ENCODE data around the gene HOXB3.

The HOXB3 gene

DNA sequence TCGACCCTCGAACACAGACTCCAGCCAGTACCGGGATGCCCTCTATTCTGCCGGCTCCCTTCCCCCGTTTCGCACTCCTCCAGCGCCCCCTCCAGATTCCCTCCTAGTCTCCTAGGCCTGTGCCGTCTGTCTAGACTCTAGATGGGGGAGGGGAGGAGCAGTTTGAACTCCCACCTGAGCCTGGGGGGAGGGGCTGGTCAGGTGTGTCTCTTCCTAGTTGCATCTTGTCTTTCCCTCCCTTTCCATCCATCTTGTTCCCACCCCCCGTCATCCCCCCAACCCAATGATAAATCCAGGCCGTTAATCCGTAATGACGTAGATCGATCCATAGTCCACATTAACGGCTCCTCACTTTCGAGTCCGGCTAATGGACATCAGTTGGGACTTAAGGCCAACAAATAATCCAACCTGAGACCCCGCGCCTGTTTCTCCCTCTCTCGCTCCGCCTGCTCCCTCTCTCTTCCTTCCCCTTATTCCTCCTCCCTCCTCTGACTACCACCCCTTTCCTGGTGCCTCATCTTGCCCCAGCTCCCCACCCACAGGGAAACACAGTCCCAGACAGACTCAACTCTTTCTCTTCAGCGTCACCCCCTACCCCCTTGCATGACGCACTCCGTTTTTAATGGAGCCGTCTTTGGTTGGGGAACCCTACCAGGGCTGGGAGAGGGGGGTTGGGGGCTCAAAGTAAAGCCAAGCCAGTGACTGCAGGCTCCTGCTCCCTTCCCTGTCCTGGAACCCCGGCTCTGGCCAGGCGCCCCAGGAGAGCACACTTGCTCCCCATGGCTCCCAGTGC is 6.9 kb upstream of the HOXB3 start:
- no peak for DNase-seq

DNA sequence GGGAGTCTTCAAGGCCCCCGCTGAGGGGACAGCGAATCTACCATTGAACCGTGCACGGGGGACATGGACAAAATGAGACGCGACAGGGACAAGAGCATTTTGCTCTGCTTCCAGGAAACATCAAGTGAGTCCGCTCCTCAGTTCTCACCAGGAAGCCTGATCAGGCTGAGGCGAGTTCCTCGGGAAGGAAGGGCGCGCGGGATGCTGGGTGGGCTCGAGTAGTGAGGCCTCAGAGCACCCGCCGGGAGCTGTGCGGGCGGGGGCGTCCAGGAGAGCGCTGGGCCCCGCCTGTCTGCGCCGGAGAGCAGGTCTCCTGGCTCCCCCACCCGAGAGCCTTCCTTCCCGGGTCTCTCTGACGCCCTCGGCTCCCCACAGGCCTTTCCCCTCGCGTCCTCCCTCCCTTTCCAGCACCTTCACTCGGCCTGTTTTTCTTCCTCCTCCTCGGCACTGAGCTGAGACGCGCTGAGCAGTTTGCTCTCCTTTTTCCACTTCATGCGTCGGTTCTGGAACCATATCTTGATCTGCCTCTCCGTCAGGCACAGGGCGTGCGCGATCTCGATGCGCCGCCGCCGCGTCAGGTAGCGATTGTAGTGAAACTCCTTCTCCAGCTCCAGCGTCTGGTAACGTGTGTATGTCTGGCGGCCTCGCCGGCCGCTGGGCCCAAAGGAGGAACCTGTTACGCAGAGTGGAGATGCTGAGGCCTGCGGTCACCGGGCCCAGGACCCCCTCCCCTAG is 6.1 kb upstream of the HOXB3 start:
- peak; percentile 75 for DNase-seq

DNA sequence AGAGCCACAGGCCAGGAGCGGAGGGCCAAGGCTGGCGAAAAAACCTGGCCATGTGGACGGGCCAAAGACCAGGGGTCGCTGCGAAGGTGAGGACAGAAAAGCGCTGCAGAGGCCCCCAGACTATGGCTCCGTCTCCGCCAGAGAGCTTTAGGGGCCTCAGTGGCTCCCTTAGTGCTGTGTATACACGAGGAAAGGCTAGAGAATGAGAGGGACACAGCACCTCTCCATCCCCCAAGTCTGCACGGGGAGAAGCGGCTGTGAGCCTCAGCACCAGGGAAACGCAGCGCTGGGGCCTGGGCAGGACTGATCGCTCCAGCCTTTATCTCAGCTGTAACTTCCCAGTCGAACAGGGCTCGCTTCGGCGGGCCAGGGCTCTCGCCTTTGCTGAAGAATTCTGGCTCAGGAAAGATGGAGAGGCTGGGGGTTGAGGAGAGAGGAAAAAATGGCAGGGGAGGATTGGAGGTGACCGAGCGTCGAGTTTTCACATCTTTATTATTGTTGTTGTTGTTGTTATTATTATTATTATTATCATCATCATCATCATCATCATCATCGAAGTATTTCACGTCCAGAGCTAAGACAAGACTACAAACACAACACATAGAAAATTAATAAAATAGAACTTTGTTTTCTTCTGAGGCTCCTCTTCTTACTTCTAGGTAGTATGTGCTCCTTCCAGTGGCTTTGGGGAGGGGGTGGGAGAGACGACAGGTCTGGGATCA is 5.4 kb upstream of the HOXB3 start:
- no peak for DNase-seq

DNA sequence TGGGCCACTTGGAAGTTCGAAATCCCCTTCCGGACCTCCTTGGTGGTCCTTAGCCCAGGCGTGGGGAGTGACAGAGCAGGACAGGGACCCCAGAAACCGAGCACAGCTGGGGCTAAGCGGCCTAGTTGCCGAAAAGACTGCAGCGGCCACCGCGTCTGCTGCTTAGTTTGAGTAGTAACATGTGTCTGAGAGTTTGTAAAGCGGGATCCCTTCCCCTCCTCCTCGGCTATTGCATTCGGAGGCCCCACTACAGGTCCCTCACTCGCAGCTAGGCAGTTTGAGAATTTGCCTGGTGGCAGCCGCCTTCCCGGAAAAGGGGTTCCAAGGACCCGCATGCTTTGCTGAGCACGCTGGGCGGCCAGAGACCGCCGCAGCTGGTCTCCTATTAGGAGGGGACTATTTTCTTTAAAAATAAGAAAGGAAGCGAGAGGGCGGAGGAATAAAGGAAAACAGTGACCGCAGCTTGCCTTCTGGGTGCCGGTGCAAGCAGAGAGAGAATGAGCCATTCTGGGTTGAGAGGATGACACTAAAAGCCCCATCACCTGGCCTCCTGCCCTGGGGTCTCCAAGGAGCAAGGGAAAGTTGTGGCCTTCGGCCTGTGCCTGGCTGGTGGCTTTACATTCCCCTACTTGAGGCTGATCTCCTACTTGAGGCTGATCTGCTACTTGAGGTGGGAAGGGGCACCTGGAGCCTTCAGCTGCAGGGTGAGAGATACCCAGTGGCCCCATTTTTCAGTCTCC is 4.7 kb upstream of the HOXB3 start:
- no peak for DNase-seq

DNA sequence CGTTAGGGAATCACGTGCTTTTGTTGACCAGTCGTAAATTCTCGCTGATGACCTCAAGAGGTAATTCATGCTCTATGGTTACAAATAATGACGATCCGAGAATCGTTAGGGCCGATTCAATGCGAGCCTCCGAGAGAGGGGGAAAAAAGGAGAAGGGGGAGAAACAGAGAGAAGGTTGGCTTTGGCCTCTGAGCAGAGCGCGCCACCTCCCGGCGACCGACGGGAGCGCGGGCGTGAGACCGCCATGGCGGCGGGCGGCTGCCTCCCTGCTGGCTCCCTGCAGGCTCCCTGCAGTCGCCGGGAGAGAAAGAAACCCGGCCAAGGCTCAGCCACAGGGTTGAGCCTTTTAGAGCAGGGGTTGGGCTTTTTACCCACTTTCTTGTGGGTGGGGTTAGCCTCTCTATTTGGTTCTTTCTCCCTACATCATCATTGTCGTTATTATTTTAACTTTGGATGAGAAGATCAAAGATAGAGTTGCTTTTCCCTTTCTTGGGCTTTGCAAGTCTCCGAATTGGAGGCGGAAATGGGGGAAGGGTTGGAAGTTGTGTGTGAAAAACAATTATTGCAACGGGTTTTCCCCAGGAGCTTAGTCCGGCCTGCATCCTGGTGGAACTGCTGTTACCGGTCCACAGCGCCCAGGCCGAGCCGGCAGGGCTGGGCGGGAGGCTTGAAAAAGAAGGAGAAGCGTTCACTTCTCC is 3.9 kb upstream of the HOXB3 start:
- DNase-seq, result peak; percentile 88

DNA sequence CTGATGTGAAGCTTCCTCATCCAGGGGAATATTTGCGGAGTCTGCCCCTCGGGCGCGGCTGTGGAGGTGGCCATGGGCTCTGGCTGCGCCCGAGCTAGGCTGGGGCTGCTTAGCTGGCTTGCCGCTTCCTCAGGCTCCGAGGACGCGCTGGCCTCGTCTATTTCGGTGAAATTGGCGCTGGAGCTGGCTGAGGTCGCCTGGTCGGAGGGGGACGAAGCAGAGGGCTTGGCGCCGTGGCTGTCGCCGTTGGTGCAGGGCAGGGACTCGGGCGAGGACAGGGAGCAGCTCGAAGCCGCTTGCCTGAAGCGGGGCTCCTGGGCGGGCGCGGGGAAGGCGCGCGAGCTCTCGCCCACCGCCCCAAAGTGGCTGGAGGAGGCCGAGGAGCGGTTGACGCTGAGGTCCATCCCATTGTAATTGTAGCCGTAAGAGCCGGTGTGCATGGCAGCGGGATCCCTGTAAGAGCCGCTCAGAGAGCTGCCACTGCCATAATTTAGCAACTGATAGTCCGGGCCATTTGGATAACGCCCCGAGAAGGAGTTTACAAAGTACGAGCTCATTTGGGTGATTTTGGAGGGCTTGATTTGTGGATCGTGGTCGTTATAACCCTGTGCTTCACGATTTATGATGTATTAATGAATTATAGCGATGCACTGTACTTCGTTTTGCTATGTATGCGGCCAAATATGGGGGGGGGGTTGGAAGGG is 3.2 kb upstream of the HOXB3 start, which contains the start of gene HOXB5:
Gene HOXB5, minus strand, starts transcription at position 654 of the 704 bp plus-strand sequence. Its CDS starts 97 bp downstream, at position 557.
- DNase-seq, result peak; percentile 42

DNA sequence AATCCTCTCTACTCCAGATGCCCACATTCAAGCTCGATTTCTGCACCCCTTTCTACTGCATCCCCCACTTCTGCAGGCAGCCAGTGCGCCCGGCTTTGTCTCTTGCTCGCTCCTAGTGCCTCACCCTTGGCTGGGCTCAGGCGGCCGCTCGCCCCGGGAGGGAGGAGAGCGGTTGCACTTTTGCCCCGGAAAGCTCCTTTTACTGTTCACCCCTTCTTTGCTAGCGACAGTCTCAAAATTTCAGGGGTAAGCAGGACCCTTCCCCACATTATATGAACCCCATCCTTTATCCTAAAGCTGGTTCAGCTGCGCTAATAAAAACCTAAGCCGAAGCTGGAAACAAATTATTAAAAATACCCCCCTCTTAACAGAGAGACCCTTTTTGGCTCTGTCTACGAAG is 2.5 kb upstream of the HOXB3 start:
- DNase-seq, result peak; percentile 46

DNA sequence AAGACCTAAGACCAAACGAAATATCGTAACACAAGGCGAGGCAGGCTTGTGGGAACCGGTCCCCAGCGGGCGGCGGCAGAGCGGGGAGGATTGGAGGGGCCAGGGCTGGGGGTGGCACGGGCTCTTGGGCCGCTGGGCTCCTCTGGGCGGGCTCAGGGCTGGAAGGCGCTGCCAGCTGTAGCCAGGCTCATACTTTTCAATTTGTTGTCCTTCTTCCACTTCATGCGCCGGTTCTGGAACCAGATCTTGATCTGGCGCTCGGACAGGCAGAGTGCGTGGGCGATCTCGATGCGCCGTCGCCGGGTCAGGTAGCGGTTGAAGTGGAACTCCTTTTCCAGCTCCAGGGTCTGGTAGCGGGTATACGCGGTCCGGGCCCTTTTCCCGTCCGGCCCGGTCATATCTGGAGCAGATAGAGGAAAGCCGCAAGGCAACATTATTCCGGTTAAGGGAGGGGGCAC is 2.0 kb upstream of the HOXB3 start:
- no peak for DNase-seq

DNA sequence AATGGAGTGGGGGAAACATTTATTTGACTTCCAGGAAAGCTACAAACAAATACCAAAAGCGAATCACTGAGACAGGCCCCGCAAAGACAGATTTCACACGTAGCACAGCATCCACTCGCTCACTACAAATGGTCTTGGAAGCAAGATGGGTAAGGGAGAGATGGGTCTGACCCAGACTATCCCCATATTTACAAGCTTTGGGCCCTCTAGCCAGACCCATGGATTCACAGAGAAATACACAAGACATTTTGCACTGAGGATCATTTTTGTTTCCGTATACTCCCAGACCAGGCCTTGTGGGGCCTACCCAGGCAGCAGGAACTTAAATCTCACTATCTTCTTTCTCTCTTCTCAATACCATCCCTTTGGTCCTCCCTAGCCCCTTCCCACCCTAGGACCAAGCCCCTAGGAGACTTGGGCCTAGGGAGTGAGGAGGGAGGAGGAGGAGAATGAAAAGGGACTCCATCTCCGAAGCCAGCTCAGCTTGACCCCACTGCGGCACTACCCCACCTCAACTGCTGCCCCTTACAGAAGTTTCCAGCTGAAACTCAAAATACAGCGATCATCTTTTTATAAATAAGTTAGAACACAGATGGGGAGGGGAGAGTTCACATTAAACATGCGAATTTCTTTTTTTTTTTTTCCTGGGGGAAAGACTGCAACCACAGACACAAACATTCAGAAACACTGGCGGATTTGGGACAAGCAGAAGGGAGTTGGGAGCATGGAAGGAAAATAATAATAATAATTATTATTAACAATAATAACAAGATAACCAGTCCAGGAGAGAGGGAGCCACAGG is 1.4 kb upstream of the HOXB3 start:
- DNase-seq, result no peak

DNA sequence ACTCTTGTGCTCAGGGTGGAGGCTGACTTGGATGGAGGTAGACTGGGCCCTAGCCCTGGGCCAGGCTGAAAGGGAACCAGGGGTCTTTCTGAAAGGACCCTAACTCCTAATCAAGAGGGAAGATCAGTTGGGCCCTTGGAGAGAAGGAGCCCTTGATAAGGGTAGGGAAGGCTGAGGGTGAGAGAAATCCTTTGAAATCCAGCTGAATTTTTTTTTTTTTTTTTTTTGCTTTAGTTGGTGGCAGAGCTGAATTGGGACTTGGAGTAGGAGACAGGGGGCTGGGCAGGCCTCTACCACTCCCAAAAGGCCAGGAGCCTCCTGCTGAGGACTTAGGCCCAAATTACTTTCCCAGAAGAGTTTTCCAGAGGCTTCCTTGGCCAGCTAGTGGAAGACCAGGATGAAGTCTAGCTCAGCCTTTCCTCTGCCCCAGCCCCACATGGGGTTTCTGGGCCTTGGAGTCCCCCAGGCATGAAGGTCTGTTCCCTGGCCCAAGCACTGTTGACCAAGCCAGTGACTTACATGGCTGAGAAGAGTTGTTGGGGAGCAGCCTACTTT is 643 bp upstream of the HOXB3 start:
- DNase-seq, result no peak

DNA sequence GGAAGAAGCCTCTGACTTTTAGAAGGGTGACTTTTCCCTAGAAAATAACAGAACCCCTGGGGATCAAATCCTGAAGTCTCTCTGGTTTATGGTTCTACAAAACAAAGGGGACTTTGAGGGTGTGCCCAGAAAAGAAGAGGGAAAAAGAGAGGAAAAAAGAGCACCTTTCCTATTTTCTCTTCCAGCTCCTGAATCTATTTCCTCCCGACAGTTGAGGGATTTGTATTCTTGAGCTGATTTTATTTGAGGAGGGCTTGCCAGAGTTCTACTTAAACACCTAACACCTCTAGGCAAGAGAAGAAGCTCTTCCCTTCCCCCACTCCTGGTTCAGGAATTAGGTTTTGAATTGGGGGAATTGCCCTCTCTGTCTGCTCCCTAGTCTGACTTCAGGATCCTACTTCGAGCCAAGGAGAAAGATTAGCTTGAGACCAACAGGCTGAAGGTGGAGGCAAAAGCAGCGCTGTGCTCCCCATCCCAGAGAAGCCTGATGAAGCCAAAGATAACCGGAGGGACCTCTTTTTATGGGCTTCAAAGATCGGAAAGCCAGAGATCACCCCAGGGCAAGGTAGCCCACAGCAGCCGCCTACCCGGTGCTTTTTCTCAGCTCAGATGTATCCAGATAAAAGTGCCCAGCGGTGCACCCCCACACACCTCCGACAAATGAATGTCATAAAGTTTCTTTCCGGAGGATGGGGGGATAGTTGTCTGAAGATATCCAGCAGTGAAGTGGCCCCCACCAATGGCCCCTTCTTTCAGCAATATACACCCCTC is 796 bp downstream of the HOXB3 start:
- DNase-seq, result no peak

DNA sequence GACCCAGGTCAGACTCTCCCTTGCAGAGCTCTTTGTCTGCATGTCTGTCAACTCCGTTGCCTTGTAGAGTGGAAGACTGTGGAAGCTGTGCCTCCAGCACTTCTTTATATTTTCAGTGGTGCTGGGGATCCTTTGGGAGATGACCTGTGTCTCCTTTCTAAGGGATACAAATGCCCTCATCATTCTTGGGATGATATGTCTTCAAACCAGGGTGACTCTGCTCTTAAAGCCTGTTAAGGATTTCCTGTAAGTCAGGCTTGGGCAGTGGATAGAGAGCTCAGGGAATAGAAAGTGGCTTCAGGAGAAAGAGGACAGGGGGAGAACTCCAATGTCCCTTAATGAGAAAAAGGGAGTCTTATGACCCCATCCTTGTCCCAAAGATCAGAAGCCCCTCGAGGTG is 1.5 kb downstream of the HOXB3 start:
- DNase-seq, result no peak

DNA sequence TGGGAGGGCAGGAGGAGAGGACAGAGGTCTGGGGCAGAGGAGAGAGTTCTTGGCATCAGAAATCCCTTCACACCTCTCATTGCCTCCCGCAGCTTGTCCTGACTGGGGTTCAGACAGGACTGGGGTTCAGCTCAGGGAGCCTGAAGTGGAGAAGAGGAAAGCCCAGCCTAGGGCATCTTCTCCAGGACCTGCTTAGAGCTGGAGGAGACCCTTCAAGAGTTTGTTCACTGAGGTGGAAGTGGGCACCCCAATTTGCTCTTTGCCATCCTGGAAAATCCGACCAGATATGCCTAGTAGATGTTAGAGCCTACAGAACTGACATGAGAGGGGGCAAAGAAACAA is 2.0 kb downstream of the HOXB3 start:
- no peak for DNase-seq

DNA sequence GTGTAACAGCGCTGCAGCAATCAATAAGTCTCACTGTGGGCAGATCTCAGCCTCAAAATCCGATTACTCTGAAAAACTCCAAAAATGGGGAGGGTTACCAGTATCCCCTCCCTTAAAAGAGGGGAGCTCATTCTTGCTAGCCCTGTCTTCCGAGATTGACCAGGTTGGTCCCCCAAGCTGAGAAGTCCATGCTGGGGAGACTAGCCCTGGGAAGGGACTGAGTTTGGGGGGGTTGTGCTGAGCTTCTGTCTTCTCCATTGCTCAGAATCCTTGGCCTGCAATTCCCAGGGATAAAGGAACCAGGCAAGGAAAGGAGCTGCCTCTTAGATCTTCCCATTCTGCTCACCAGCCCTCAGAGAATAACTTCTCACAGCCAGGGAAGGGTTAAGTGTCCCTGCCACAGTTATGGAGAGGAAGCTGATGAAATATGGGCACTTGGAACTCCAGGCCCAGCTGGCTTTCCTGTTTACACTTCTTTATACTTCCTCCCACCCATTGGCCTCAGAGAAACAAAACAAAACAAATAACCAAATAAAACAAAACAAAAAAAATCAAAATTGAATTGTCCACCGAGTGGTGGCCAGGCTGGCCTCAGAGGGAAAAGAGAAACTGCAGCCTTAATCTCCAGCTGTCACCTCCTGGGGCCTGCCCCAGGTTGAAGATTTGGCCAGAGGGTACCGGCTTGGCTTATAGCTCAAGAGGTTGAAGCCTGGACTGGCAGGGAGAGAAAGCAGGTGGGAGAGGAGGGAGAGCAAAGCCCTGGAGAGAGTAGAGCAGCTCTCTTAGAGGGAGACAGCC is 2.6 kb downstream of the HOXB3 start:
- no peak for DNase-seq

DNA sequence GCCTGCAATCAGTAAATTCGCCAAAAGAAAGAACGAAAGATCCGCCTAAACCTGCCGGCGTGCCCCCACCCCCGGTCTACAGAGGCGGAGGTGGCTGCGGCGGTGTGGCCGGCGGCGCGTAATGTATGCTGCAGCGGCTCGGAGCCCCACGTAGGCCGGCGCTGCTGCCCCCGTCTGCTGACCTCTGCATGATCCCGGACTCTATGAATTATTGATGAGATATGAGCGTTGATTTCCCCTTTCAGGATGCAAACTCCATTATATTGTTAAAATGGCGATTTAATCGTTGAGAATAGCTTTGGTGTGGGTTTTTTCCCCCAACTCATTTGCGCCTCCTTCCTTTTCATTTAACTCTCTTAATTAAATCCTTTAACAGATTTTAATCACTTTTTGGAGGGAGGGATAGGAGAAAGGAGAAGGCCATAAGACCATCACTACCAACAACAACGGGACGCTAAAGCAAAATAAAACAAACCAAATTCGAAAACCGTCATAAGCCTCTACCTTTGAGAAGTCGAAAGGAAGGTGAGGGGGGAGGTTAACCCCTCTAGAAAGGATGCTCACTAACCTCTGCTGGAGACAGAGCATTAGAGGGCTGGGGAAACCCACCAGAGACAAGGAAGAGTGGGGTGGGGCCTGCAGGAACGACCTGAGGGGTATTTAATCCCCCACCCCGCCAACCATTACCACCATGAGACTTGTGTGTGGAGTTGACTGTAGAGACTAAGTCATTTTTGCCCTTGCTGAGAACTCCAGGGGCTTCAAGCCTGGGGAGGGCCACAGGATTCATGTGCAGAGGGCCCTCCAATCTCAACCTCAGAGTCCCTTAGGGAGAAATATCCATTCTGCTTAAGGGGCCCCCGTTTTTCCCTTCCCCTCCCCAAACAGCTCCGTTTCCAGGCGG is 3.4 kb downstream of the HOXB3 start:
- peak; percentile 49 for DNase-seq

DNA sequence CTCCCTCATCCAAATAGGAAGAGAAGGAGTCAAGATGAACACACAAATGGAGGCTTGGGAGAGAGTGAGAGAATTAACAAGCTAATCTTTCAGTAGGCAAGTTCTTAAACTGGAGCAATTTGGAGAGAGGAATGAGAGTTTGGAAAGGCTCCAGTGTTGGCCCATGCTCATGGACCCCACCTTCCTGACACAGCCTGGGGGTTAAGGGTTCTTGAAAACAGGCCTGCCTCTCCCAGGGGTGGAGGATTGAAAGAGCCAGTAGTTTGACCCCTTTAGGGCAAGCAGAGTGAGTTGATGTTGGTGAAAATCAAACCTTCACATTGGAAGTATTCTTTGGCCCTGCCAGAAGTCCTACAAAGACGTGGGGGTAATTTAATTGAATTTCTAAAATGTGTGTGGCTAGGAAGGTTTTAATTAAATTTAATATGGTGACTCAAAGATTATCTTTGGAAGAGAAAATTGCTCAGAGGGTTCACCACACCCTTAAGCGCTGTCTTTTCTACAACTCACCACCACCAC is 5.8 kb downstream of the HOXB3 start:
- DNase-seq, result no peak

DNA sequence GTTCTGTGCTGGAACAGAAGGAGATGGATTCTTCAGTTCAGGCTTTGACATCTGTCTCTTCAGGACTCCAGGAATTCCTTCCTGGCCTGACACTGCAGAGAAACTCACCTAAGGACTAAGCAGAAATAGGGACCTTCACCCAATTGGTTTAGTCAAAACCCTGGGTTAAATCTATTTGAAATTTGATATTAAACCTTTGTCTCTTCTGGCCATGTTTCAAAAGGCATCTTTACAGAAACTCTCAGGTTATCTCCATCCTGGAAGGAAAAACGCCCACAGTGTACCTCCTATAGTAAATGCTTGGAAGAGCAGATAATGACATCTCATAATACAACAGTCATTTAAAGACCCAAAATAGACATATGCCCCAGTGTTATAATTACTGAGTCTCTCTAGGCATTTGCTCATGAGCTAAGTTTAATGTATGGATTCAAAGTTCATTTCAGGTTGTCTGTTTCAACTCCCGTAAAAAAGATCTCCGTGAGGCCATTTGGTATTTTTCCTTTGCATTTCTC is 6.3 kb downstream of the HOXB3 start:
- DNase-seq, result no peak
